Measurements from ENCODE around the gene FBXL17.

Gene FBXL17

DNA sequence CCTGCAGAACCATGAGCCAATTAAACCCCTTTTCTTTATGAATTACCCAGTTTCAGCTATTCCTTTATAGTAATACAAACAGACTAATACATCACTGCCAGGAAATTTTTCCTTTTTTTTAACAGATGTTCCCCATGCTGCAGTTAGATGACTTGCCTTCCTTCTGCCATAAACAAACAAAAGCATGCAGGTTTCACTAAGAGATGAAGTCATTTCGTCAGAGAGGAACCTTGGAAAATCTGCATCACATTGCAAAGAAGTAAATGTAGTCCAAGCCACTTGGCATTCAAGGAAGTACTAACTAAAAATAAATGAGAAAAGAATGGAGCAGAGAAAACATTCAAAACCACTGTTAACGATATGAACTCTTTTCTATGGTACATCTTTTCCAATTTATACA, 517.1 kb downstream of the FBXL17 start:
- no peak for DNase-seq (ENCODE audit: low spot score)

DNA sequence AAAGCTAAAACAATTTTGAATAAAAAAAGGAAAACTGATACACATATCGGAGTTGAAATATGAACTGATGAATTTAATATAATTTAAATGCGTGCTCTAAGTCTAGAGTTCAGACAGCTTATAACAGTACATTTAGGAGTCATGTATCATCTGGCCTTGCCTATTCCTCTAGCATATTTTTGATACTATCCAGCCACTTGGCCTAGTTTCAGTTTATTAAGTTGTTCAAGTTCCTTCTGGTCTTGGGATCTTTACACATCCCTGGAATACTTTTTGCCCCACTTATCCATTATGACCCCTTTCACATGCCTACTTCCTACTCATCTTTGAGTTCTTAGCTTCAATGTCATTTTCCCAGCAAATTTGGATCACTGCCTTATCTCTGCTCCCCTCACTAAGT, 518.8 kb downstream of the FBXL17 start:
- DNase-seq (ENCODE audit: low spot score): no peak

DNA sequence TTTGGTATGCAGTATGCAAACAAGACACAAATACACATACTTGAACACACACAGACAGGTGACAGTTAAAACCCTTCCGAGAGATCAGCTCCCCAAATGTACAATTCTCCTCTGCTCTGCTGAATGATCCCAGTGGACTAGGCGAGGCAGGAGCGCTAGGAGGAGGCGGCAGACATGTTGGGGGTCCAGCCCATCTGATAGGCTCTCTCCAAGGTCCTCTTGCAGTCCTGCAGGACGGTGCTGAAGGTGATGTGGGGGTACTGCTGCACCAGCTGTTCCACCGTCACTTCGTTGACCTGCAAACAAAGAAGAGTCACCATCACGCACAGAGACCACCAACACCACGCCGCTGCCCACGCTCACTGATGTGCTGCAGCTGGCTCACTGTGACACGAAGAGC, 520.3 kb downstream of the FBXL17 start:
- DNase-seq (ENCODE audit: low spot score): no peak

DNA sequence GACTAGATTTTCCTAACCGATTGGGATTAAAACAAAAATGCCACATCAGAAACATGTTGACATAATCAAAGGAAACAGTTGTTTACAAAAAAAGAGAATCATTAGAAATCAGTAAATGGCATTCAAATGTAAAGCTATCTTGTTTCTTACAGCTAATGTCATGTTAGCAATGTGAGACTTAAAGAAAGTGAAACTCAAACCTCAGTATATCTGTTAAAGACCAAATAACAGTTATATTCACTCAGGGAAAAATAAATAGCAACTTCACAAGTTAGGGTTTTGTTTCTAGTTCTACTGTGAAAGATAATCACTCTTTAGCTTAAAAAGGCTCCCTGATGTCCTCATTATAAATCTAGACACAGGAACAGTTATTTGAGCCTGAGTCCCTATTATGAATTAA, 521.9 kb downstream of the FBXL17 start:
- DNase-seq (ENCODE audit: low spot score): no peak

DNA sequence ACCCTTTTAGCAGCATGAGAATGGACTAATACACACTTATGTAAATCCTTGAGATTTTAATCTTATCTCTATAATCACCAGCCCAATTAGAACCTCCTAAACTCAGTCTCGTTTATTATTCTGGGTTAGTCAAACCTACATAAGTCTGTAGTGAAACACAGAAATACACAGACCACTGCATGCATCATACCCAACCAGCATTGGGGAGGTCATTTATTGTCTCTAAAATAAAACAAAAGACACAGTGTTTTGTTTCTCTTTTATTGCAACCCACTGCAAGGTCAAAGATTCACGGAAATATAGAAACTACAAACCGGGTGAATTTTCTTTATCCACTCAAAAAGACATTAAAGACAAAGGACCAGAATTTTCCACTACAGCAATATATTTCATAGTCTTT, 523.1 kb downstream of the FBXL17 start:
- no peak for DNase-seq (ENCODE audit: low spot score)

DNA sequence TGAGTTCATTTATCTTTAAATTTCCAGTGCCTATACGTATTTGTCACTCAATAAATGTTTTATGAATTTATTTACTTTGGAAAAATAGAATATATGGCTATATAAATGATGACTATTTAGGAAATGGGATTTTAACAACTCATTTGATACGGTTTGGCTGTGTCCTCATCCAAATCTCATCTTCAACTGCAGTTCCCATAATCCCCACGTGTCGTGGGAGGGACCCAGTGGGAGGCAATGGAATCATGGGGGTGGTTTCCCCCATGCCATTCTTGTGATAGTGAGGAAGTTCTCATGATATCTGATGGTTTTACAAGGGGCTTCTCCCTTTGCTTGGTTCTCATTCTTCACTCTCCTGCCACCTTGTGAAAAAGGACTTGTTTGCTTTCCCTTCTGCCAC, 523.6 kb downstream of the FBXL17 start:
- no peak for DNase-seq (ENCODE audit: low spot score)

DNA sequence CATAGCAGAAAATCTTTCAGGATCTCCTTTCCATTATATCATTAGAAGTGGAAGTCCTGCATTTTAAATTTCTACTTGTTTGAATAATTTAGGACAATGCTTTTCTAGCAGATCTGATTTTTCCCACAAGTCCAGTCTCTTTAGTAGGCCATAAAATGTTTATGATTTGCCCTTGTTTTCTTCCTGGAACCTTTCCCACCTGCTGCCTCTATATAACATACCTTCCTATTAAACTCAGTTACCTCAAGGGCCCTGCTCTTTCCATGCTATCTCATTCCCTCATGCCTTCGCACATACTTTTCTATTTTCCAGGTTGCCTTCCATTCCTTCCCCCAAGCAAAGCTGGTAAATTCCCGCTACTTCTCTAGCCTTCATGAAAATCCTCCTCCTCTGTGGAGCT, 524.1 kb downstream of the FBXL17 start:
- DNase-seq (ENCODE audit: low spot score): no peak

DNA sequence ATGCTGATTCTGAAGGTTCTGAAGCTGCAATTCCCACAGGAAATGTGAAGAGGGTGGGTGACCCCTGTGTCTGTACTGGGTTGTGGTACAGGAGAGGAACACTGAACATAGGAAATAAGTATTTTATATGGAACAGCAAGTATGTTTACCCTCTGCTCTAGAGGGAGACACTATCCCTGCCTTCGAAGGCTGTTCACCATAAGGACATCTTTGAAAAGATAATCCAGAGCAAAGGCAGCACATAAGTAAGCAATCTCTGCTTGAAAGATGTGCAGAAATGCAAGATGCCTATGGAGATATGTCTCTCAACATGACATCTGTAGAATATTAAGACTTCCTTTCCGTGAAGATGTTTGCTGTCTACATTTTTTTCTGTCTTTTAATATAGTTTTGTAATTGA, 526.7 kb downstream of the FBXL17 start:
- DNase-seq (ENCODE audit: low spot score): no peak

DNA sequence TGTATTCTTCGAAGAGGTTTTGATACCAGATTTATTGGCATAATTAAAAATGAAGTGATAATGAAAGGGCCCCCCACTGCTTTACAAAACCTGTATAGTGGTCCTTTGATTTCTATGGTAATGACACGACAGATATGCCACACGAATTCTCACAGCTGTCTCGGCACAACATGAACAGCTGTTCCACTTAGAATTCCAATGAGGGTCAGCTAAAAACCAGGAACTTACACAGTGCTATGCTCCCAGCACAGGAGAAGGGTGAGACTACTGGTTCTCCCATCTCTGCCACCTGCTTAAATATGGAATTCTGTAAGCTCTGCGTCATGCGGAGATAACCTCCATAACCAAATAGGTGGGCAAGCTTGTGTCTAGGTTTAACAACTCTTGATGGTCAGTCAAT, 528.2 kb downstream of the FBXL17 start:
- DNase-seq (ENCODE audit: low spot score): no peak

DNA sequence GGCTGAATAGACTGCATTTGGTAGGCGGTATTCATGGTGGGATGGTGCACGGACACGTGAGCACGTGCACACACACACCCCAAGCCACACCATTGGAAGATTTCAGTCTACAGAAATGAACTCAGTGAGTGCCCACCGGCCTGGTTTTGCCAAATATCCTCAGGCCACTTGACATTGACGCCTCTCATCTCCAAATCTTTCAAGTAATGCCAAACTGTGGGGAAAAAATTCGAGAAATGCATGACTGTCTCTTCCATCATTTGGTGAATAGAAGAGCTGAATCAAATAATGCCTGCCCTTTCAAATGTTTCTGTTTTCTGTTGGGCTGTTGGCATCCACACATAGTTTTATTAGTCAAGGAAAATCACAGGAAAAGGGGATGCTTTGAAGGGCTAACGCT, 528.9 kb downstream of the FBXL17 start:
- DNase-seq (ENCODE audit: low spot score): no peak

DNA sequence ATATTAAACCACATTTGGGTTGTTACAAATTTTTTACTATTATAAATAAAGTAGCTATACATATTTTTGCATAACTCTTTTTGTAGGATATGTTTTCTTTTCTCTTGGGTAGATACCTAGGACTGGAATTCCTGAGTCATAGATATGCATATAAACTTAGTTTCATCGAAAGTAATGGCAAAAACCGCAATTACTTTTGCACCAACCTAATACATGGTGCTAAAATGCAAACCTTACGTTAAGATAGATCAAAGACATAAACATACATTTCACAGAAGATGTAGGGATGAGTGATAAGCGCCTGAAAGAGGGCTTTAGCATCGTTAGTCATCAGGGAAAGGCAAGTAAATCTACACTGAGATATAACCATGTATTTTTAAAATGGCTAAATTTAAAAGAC, 532.8 kb downstream of the FBXL17 start:
- no peak for DNase-seq (ENCODE audit: low spot score)

DNA sequence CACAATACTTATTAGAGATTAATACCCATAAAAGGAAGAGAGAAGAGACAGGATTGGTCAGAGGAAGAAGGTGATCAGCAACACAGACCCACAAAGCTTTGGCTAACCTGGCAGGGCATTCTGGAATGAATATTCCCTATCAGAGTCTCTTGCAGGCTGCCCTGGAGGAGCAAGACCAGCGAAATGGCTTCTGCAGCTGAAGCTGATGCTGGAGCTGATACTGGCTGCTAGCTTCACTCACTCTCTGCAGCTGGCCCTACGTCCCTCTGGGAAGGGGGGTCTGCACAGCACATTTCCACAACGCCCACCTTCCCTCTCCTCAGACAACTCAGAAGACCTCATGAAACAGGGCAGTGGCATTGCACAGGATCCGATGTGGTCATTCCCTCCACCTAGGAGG, 541.3 kb downstream of the FBXL17 start:
- no peak for DNase-seq (ENCODE audit: low spot score)

DNA sequence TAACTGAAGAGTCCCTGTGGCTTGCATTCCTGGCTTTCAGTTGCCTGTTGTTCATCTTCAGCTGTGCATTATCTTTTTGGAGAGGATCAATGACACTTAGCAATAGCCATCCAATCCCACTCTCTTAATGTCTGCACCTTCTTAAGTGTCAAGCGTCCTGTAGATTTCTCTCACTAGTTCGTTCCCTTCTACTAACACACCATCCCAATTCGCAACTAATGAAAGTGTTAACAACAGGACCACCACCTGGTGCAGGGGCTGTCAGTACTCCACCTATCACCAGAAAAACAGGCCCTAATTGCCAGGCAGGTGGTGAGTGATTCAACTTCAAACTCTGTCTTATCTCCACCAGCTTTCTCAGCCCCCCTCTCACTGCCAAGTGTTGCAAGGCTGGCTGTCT, 541.7 kb downstream of the FBXL17 start:
- no peak for DNase-seq (ENCODE audit: low spot score)

DNA sequence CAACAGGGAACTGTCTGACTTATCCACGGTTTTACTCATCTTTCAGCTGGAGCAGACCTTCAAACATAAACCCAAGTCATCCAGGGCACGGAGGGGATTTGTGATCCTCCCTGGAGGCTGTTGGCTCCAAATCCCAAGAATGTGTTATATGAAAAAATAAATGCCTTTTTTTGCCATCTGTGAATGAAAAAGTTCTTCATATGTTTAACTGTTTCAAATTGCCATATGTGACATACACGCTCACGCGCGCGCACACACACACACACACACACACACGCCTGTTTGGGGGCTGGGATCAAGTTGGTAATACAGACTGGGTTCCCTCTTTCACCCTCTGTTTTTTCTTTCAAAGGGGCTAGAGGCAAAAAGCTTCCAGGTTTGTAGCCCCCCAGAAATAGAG, 546.8 kb downstream of the FBXL17 start:
- no peak for DNase-seq (ENCODE audit: low spot score)

DNA sequence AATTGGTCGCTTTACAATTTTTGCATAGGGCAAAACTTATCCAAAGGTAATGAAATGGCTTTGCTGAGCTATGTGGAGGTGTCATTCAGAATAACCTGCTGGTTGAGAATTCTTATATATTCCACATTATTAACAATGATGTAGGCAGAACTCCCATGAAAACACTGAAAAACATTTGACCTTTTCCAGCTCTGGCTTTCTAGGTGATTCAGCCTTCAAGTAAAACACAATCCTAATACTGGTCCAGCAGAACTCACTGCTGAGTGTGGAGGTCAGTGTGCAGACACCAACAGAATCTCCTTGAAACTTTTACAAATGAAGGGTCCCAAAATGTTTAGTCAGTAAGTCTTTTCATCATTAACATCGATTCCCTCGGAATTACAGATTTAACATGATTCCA, 549.2 kb downstream of the FBXL17 start:
- DNase-seq (ENCODE audit: low spot score): no peak

DNA sequence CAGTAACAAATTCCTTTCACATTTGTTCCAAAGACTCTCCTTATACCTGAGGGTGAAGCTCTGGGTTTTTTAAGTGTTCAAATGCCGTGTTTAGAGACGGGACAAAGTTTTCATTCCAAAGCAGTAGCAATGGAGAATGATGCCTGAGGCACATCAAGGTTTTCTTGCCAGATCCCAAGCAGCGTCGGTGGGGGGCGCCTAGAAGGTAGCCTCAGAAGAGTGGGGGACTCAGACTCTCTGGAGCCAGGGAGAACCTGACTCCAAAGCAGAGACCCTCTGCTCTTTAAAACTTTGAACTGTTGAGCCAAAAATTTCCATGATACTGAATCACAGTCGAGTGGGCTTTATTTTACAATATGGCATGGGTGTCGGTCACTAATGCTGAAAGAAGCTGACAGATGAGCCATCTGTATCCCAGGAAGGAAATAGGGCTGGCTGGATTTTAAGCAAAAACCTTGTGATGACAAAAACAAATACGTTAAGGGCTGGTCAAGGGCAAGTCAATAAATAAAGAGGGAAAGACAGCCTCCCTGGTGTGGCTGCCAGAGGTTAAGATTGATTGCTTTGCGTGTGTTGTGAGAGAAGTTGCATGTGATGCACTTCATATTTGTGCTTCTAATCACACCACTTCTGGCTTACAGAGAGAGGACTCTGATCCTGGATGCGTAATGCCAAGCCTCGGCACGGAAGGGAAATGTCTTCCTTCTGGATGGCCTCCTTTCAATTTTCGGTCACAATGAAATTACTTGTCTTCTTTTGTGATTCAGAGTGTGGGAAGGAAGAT, 550.1 kb downstream of the FBXL17 start:
- no peak for DNase-seq (ENCODE audit: low spot score)

DNA sequence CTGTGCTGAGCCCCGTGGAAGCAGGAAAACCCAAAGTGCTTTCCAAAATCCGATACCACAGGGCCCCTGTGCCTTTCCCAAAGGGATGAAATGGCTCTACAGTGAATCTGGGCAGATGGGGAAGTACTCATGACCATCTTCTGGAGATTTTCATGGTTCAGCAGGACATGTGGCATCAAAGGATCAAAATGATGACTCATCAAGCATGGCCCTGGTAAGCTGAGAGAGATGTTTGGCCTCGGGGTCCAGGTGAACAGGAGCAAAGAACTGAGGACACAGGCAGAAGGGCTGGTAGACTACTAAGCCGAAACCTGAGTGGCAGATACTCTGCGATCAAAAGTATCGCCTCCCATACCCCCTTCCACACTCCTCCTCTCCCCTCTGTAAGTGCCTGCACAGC, 551.1 kb downstream of the FBXL17 start:
- no peak for DNase-seq (ENCODE audit: low spot score)

DNA sequence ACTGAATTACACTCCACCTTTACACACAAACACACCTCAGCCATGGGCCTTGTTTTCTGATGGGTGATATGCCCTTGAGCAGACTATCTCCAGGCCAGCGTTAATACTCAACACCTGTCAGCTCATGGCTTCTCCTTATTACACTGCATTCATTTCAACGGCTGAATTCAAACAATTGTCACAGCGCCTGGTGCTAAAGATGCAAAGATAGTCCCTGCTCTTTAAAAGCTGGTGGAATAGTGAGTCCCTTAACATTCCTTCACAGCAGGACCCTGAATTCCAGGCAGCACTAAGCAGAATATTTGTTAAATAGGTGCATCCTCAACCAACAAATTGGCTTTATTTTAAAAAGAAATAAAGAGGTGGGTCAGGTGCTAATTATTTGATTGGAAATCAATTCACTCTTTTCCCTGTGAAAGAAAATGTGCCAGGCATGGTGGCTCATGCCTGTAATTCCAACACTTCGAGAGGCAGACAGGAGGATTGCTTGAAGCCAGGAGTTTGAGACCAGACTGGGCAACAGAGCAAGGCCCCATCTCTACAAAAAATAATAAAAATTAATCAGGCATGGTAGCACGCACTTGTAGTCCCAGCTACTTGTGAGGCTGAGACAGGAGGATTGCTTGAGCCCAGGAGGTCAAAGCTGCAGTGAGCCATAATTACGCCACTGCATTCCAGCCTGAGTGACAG, 555.4 kb downstream of the FBXL17 start:
- no peak for DNase-seq (ENCODE audit: low spot score)

DNA sequence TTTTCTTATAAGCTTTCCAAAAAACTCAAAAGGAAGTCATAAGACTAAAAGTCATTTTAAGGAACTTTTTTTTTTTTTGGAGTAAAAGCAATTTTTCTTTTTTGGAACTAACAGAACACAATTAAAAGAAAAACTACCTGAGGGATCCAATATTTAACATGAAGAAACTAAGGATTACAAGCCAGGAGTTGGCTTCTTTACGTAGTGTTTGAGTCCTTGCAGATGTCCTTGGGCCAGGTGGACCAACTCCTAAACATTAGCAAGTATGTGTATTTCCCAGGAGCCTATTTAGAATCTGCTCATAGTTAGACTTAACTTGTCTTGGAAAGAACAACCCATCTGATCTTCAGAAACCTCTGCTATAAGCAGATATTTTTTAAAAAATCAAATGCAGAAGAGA, 557.1 kb downstream of the FBXL17 start:
- DNase-seq (ENCODE audit: low spot score): no peak

DNA sequence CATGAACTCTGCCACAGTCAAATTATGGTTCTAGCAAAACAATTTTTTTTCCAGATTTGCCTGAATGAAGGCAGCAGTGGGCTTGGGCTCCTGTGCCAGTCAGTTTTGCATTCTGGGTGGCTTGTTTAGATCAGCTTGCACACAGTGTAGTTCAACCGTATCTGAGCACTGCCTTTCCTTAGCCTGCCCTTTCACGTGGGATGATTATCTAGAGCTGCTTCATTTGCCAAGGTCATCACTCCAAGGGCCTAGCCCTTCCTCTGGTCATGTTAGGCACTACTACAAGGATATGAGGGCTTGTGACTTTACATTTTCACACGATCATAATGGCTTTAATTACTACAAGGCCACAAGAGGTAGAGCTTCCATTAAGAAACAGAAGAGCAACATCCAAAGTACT, 560.6 kb downstream of the FBXL17 start:
- DNase-seq (ENCODE audit: low spot score): no peak

DNA sequence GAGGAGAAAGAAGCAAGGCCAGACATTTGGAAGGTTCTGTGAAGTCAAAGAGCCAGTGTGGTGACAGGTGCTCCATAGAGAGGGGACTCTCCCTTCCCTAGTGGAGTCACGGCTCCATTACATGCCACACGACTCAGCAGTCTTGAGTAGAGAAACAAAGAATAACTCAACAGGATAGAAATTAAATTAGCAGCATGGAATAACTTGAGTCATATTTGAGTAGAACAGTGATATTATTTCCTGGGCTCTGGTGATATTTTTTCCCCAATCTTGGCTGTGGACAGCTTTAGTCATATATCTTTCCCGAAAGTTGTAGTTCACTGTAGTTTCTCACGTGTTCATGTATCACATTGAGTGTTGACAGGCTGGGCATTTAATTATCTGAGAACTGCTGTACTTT, 561.5 kb downstream of the FBXL17 start:
- DNase-seq (ENCODE audit: low spot score): no peak

DNA sequence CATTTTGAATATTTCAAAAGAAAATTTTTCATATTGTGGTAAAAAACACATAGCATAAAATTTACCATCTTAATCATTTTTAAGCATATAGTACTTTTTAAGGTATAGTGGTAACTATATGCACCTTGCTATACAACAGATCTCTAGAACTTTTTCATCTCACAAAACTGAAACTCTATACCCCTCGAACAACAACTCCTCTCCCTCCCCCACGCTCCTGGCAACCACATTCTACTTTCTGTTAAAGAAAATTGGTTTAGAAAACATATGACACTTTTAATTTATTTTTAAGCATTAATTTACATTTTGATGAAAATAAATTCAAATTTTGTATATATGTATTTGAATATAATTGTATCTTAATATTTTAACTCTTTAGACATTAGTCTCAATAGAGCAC, 563.9 kb downstream of the FBXL17 start:
- DNase-seq (ENCODE audit: low spot score): no peak

DNA sequence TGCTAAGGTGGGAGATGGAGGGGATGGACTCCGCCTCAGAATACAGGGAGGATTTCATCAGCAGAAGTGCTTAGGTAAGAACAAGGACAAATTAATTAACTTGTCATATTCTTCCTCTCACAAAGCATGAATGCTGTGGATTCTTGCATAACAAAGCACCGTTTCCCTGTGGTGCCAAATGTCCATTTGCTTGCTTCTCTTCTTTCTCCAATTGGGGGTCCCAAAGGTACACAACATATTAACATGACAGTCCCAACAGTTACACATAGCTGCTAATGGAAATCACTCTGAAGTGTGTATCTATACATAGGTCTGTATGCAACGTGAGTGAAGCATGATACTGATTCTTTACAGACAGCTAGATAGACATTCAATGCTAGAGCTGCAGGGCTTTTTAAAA, 564.5 kb downstream of the FBXL17 start:
- no peak for DNase-seq (ENCODE audit: low spot score)

DNA sequence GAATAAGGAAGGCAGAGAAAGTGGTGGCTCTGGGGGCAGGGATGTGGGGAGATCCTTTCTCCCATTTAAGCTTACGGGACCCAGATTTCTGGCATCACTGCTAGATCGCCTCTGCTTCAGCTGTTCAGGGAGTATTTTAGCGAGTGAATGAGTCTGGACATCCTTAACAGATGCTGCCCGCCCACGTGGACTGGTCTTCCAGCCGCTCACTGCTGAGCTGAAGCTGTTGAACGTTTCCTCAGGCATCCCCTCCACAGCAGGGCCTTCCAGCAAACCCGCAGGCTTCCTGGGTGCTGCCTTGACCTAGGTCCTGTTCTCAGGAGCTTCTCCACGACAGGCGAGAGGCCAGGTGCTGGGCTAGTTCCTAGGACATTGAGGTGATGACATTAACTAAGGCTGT, 566.8 kb downstream of the FBXL17 start:
- no peak for DNase-seq (ENCODE audit: low spot score)

Data from pons (tissue), 1 donor.